Measurements from ENCODE around the gene EIF2B5. TPM values are rescaled to one million over a fixed set of nuclear protein-coding genes. Genes with fewer than 3 reads are reported as not detected.

The EIF2B5 gene
- polyA plus RNA-seq, 1 donor (not counting 4 experiments of a cell fraction or from before 2014, with no cell fraction given): 37.9 TPM

DNA sequence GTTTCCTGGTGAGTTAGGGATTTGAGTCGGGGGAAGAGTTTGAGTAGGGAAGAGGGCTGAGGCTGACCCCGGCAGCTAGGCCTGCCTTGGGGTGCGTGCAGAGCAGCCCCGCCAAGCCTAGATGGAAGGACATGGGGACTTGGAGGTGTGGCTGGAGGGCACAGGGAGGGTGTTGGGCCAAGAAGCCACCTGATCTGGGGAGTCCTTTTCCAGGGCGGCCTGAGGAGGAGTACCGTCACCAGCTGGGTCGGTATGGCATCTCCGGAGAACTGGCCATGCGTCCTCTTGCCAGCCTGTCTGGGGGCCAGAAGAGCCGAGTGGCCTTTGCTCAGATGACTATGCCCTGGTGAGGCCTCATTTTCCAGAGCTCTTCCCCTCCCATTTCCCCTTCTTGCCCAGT, 57.7 kb downstream of the EIF2B5 start:
- Histone ChIP-seq H3K9me3 (ENCODE audit: control insufficient read depth, low read depth, low read length) (no peaks in the 10 kb centered on the region), H3K9ac (ENCODE audit: control insufficient read depth, extremely low read depth, insufficient read depth, low read length) (no peak overlapping the region), H3K79me2 (ENCODE audit: control insufficient read depth, insufficient read depth, low read length) (peaks cover 20% of the 10 kb centered on the region), H4K20me1 (ENCODE audit: control insufficient read depth, extremely low read depth, insufficient read depth, low read length) (no peaks in the 10 kb centered on the region), H3K4me1 (ENCODE audit: control insufficient read depth, extremely low read depth, insufficient read depth, low read length) (no peaks in the 10 kb centered on the region), H2AFZ (ENCODE audit: control insufficient read depth, low read length) (no peak overlapping the region), H3K27ac (ENCODE audit: control insufficient read depth, insufficient read depth, low read length) (no peak overlapping the region), H3K27me3 (ENCODE audit: control insufficient read depth, extremely low read depth, insufficient read depth, low read length) (no peaks in the 10 kb centered on the region), H3K4me2 (ENCODE audit: control insufficient read depth, extremely low read depth, insufficient read depth, low read depth, low read length) (no peak overlapping the region), H3K36me3 (ENCODE audit: control insufficient read depth in 2 of 2, extremely low read depth in 1 of 2, insufficient read depth in 2 of 2, low read length in 2 of 2) (peaks cover 38 to 53% of the 10 kb centered on the region in 2 experiments), H3K4me3 (ENCODE audit: control insufficient read depth in 2 of 3, extremely low read depth in 1 of 3, insufficient read depth in 2 of 3, low read depth in 1 of 3, low read length in 3 of 3) (no peak overlapping the region), H3K9me1 (ENCODE audit: control insufficient read depth, extremely low read depth, insufficient read depth, low read length) (no peaks in the 10 kb centered on the region)
- FAIRE-seq (no peak), DNase-seq (ENCODE audit: low read depth, low spot score) (no peak)
- TF ChIP-seq, protein P1, sequence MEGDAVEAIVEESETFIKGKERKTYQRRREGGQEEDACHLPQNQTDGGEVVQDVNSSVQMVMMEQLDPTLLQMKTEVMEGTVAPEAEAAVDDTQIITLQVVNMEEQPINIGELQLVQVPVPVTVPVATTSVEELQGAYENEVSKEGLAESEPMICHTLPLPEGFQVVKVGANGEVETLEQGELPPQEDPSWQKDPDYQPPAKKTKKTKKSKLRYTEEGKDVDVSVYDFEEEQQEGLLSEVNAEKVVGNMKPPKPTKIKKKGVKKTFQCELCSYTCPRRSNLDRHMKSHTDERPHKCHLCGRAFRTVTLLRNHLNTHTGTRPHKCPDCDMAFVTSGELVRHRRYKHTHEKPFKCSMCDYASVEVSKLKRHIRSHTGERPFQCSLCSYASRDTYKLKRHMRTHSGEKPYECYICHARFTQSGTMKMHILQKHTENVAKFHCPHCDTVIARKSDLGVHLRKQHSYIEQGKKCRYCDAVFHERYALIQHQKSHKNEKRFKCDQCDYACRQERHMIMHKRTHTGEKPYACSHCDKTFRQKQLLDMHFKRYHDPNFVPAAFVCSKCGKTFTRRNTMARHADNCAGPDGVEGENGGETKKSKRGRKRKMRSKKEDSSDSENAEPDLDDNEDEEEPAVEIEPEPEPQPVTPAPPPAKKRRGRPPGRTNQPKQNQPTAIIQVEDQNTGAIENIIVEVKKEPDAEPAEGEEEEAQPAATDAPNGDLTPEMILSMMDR (optimal IDR thresholded peaks at IDR 0.05 in 1 of 3, IDR thresholded peaks at IDR 0.05 in 1 of 3, conservative IDR thresholded peaks at IDR 0.05 in 1 of 3; ENCODE audit: extremely low read depth in 1 of 3, insufficient read depth in 2 of 3, low read length in 3 of 3): no peak
- no peak for TF ChIP-seq EZH2 (IDR thresholded peaks at IDR 0.05; ENCODE audit: low read length)
- dilution Hi-C loops (cut with MboI; ENCODE audit: extremely low pct_ligation_motif_present, low sequenced_read_pairs): no loop called here

DNA sequence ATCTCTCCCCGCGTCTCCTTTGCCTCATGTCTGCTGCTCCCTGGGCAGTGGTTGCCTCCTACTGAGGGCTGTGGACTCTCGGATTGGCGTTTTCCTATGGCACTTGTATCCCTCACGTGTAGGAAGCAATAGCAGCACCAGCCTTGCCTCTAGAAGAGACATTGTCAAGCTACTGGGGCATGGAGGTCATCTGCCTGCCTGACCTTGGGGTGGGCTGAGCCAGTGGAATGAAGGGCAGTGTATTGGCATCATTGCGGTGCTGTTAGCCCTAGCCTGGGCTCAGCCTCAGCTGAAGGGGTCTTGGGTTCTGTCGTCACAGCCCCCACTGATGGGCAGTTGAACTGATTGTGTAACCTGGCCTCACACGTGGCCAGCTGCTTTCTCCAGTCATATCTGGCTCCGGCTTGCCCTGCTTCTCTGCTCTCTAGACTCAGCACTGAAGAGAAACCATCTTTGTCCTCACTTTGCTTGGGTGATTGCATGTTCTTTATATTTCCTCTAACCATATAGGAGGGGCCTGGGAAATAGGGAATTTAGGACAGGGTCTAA, 58.9 kb downstream of the EIF2B5 start:
- peaks cover 9% of the 10 kb centered on the region for H3K79me2 ChIP-seq (ENCODE audit: control insufficient read depth, insufficient read depth, low read length)
- H3K9ac ChIP-seq (ENCODE audit: control insufficient read depth, extremely low read depth, insufficient read depth, low read length): no peak overlapping the region
- no peak for FAIRE-seq
- no peak overlapping the region for H3K4me3 ChIP-seq (ENCODE audit: control insufficient read depth in 2 of 3, extremely low read depth in 1 of 3, insufficient read depth in 2 of 3, low read depth in 1 of 3, low read length in 3 of 3)
- no peak overlapping the region for H2AFZ ChIP-seq (ENCODE audit: control insufficient read depth, low read length)
- peaks cover 32 to 44% of the 10 kb centered on the region in 2 experiments for H3K36me3 ChIP-seq (ENCODE audit: control insufficient read depth in 2 of 2, extremely low read depth in 1 of 2, insufficient read depth in 2 of 2, low read length in 2 of 2)
- DNase-seq (ENCODE audit: low read depth, low spot score): no peak
- no peaks in the 10 kb centered on the region for H4K20me1 ChIP-seq (ENCODE audit: control insufficient read depth, extremely low read depth, insufficient read depth, low read length)
- TF ChIP-seq, protein P1 (optimal IDR thresholded peaks at IDR 0.05 in 1 of 3, IDR thresholded peaks at IDR 0.05 in 1 of 3, conservative IDR thresholded peaks at IDR 0.05 in 1 of 3; ENCODE audit: extremely low read depth in 1 of 3, insufficient read depth in 2 of 3, low read length in 3 of 3): no peak
- TF ChIP-seq EZH2 (IDR thresholded peaks at IDR 0.05; ENCODE audit: low read length): no peak
- H3K27ac ChIP-seq (ENCODE audit: control insufficient read depth, insufficient read depth, low read length): no peak overlapping the region
- dilution Hi-C loops (cut with MboI; ENCODE audit: extremely low pct_ligation_motif_present, low sequenced_read_pairs): no loop called here
- no peaks in the 10 kb centered on the region for H3K9me1 ChIP-seq (ENCODE audit: control insufficient read depth, extremely low read depth, insufficient read depth, low read length)
- H3K9me3 ChIP-seq (ENCODE audit: control insufficient read depth, low read depth, low read length): no peaks in the 10 kb centered on the region
- no peaks in the 10 kb centered on the region for H3K27me3 ChIP-seq (ENCODE audit: control insufficient read depth, extremely low read depth, insufficient read depth, low read length)
- no peak overlapping the region for H3K4me2 ChIP-seq (ENCODE audit: control insufficient read depth, extremely low read depth, insufficient read depth, low read depth, low read length)
- no peaks in the 10 kb centered on the region for H3K4me1 ChIP-seq (ENCODE audit: control insufficient read depth, extremely low read depth, insufficient read depth, low read length)

Small RNAs within 50 kb of the gene (small RNA-seq; reads per million reads assigned to genes)
- 0 reads per million in 3 experiments for gene RF00019 (ENCODE audit: insufficient read length in 3 of 3, low read depth in 3 of 3, low replicate concordance in 1 of 3)

Other genes starting within 250 kb of the EIF2B5 start
- gene ABCC5, start 117.5 kb upstream of the EIF2B5 start, polyA plus RNA-seq: 22.3 to 30.3 TPM (median 28.7 TPM) in 3 replicates
- not detected in 3 replicates for gene HTR3D, start 103.6 kb upstream of the EIF2B5 start, polyA plus RNA-seq
- gene HTR3C, start 82.3 kb upstream of the EIF2B5 start, polyA plus RNA-seq: not detected in 3 replicates
- not detected in 3 replicates for gene HTR3E, start 38.3 kb upstream of the EIF2B5 start, polyA plus RNA-seq
- 16.0 to 21.9 TPM (median 18.5 TPM) in 3 replicates for gene DVL3, start 20.0 kb downstream of the EIF2B5 start, polyA plus RNA-seq
- 431 to 520 TPM (median 443 TPM) in 3 replicates for gene AP2M1, start 39.5 kb downstream of the EIF2B5 start, polyA plus RNA-seq
- 39.2 to 53.8 TPM (median 43.5 TPM) in 3 replicates for gene ABCF3, start 50.8 kb downstream of the EIF2B5 start, polyA plus RNA-seq
- gene VWA5B2, start 94.2 kb downstream of the EIF2B5 start, polyA plus RNA-seq: not detected in 3 replicates
- gene ALG3, start 113.6 kb downstream of the EIF2B5 start, polyA plus RNA-seq: 44.4 to 49.6 TPM (median 48.2 TPM) in 3 replicates
- gene EEF1AKMT4, start 114.3 kb downstream of the EIF2B5 start, polyA plus RNA-seq: 10.8 to 18.6 TPM (median 13.2 TPM) in 3 replicates
- 0.06 to 0.29 TPM (median 0.18 TPM) in 3 replicates for gene CAMK2N2, start 126.2 kb downstream of the EIF2B5 start, polyA plus RNA-seq
- not detected in 3 replicates for gene ECE2, start 140.7 kb downstream of the EIF2B5 start, polyA plus RNA-seq
- 515 to 703 TPM (median 593 TPM) in 3 replicates for gene PSMD2, start 163.9 kb downstream of the EIF2B5 start, polyA plus RNA-seq
- gene EIF4G1, start 179.2 kb downstream of the EIF2B5 start, polyA plus RNA-seq: 217 to 467 TPM (median 225 TPM) in 3 replicates
- gene FAM131A, start 202.2 kb downstream of the EIF2B5 start, polyA plus RNA-seq: 10.8 to 17.4 TPM (median 12.1 TPM) in 3 replicates
- gene CLCN2, start 226.2 kb downstream of the EIF2B5 start, polyA plus RNA-seq: 3.1 to 3.3 TPM (median 3.2 TPM) in 3 replicates
- 132 to 202 TPM (median 135 TPM) in 3 replicates for gene POLR2H, start 226.4 kb downstream of the EIF2B5 start, polyA plus RNA-seq
- not detected in 3 replicates for gene THPO, start 242.8 kb downstream of the EIF2B5 start, polyA plus RNA-seq
- not detected in 3 replicates for gene CHRD, start 244.7 kb downstream of the EIF2B5 start, polyA plus RNA-seq